ENCODE results near the gene KCNQ1OT1. TPM values are rescaled to one million over a fixed set of nuclear protein-coding genes. Genes with fewer than 3 reads are reported as not detected.

Gene KCNQ1OT1
- total and polyA plus RNA-seq, 10 donors = 0.02 to 3.1 (median 1.7) TPM

GRCh38 chr11:2650343-2650867 is 49.4 kb downstream of the KCNQ1OT1 start:
- 94 to 100% (median 97%) methylated on average over 2 of the region's 2 CpGs for WGBS, 5 donors
- no peak for DNase-seq
- Histone ChIP-seq H3K9me3 (peaks cover 15 to 96% (median 64%) of the 10 kb centered on the region in 8 donors), H3K27me3 (replicated peaks in 1 of 7) (no peaks in the 10 kb centered on the region), H3K4me3 (no peak overlapping the region), H3K27ac (no peak overlapping the region), H3K4me1 (no peaks in the 10 kb centered on the region), H3K36me3 (peaks cover 0 to 13% (median 0%) of the 10 kb centered on the region in 6 donors)
- TF ChIP-seq CTCF (IDR thresholded peaks at IDR 0.05 in 8 of 11, conservative IDR thresholded peaks at IDR 0.05 in 3 of 11) (no peak), POLR2AphosphoS5 (IDR thresholded peaks at IDR 0.05) (no peak), POLR2A (IDR thresholded peaks at IDR 0.05) (no peak)
- intact Hi-C loops (cut with DNase I; ENCODE audit: low total_unique reads) = no loop called here

GRCh38 chr11:2649848-2650247 is 49.9 kb downstream of the KCNQ1OT1 start:
- Histone ChIP-seq H3K9me3 (peaks cover 15 to 96% (median 70%) of the 10 kb centered on the region in 8 donors), H3K4me3 (no peak overlapping the region), H3K27me3 (replicated peaks in 1 of 7) (no peaks in the 10 kb centered on the region), H3K27ac (no peak overlapping the region), H3K36me3 (peaks cover 0 to 15% (median 0%) of the 10 kb centered on the region in 6 donors), H3K4me1 (no peaks in the 10 kb centered on the region)
- TF ChIP-seq POLR2AphosphoS5 (IDR thresholded peaks at IDR 0.05) = no peak
- TF ChIP-seq POLR2A (IDR thresholded peaks at IDR 0.05) = no peak
- TF ChIP-seq CTCF (IDR thresholded peaks at IDR 0.05 in 8 of 11, conservative IDR thresholded peaks at IDR 0.05 in 3 of 11) = no peak
- 94 to 99% (median 97%) methylated on average over 2 of the region's 2 CpGs for WGBS, 5 donors
- DNase-seq = no peak
- intact Hi-C loops (cut with DNase I; ENCODE audit: low total_unique reads) = no loop called here

- DNase-seq = no peak
- Histone ChIP-seq H3K27me3 (replicated peaks in 1 of 7) (no peaks in the 10 kb centered on the region), H3K36me3 (peaks cover 0 to 15% (median 0%) of the 10 kb centered on the region in 6 donors), H3K9me3 (peaks cover 15 to 97% (median 74%) of the 10 kb centered on the region in 8 donors), H3K4me3 (no peak overlapping the region), H3K4me1 (no peaks in the 10 kb centered on the region), H3K27ac (no peak overlapping the region)
- intact Hi-C loops (cut with DNase I; ENCODE audit: low total_unique reads) = no loop called here
- no peak for TF ChIP-seq POLR2AphosphoS5 (IDR thresholded peaks at IDR 0.05)
- TF ChIP-seq CTCF (IDR thresholded peaks at IDR 0.05 in 8 of 11, conservative IDR thresholded peaks at IDR 0.05 in 3 of 11) = no peak
- TF ChIP-seq POLR2A (IDR thresholded peaks at IDR 0.05) = no peak
These were observed 50.4 kb downstream of the KCNQ1OT1 start for GRCh38 chr11:2649400-2649799.

DNA sequence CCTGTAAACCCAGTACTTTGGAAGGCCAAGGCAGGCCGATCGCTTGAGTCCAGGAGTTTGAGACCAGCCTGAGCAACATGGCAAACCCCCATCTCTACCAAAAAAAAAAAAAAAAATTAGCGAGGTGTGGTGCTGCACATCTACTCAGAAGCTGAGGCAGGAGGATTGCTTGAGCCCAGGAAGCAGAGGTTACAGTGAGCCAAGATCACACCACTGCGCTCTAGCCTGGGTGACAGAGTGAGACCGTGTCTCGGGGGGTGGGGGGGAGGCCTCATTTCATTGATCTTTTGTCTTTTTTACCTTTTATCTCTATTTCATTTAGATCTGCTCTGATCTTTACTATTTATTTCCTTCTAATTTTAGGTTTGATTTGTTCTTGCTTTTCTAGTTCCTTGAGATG is 51.8 kb downstream of the KCNQ1OT1 start:
- H3K4me1 ChIP-seq = no peaks in the 10 kb centered on the region
- intact Hi-C loops (cut with DNase I; ENCODE audit: low total_unique reads) = no loop called here
- no peaks in the 10 kb centered on the region for H3K27me3 ChIP-seq (replicated peaks in 1 of 7)
- WGBS, 5 donors = 92 to 98% (median 96%) methylated on average over 6 of the region's 6 CpGs
- no peak overlapping the region for H3K27ac ChIP-seq
- no peak overlapping the region for H3K4me3 ChIP-seq
- peaks cover 0 to 15% (median 0%) of the 10 kb centered on the region in 6 donors for H3K36me3 ChIP-seq
- H3K9me3 ChIP-seq = peaks cover 19 to 97% (median 89%) of the 10 kb centered on the region in 8 donors
- TF ChIP-seq POLR2A (IDR thresholded peaks at IDR 0.05) (no peak), POLR2AphosphoS5 (IDR thresholded peaks at IDR 0.05) (no peak), CTCF (IDR thresholded peaks at IDR 0.05 in 8 of 11, conservative IDR thresholded peaks at IDR 0.05 in 3 of 11) (no peak)
- no peak for DNase-seq
